GM23248 (cell line): ENCODE data around the gene PTS. TPM values are rescaled to one million over a fixed set of nuclear protein-coding genes. Genes with fewer than 3 reads are reported as not detected.

ENCODE experiments used
- DNase-seq: peaks from one replicate; pipeline ENCODE4 v3.0.0-alpha.2; 2015
- H2AFZ ChIP-seq: fragments of 200-600 bp; sonication (generic); 2 replicates; pipeline ENCODE4 v1.6.1; 2016; ENCODE audit warnings: antibody characterized with exemption
- H3F3A ChIP-seq: fragments of 200-600 bp; sonication (generic); 2 replicates; pipeline ENCODE4 v1.6.1; 2016; ENCODE audit warnings: mild to moderate bottlenecking, antibody characterized with exemption, mixed run types; ENCODE audit not compliant: insufficient read depth
- H3K27ac ChIP-seq: fragments of 200-600 bp; sonication (generic); 2 replicates; pipeline ENCODE4 v1.5.1; 2016; ENCODE audit warnings: mild to moderate bottlenecking
- H3K27me3 ChIP-seq: fragments of 200-600 bp; sonication (generic); replicated peaks from 2 replicates; pipeline ENCODE4 v1.6.1; 2016; ENCODE audit warnings: mild to moderate bottlenecking; ENCODE audit not compliant: insufficient read depth
- H3K36me3 ChIP-seq: fragments of 200-600 bp; sonication (generic); 2 replicates; pipeline ENCODE4 v1.6.1; 2016; ENCODE audit warnings: low read depth, mild to moderate bottlenecking
- H3K4me1 ChIP-seq: fragments of 200-600 bp; sonication (generic); 2 replicates; pipeline ENCODE4 v1.6.1; 2016; ENCODE audit warnings: mild to moderate bottlenecking; ENCODE audit not compliant: insufficient read depth
- H3K4me2 ChIP-seq: fragments of 200-600 bp; sonication (generic); one replicate; pipeline ENCODE4 v1.6.1; 2016; ENCODE audit warnings: mild to moderate bottlenecking; ENCODE audit not compliant: unreplicated experiment
- H3K4me3 ChIP-seq: fragments of 200-600 bp; sonication (generic); 2 replicates; pipeline ENCODE4 v1.5.1; 2016; ENCODE audit warnings: mild to moderate bottlenecking
- H3K79me2 ChIP-seq: fragments of 200-600 bp; sonication (generic); 2 replicates; pipeline ENCODE4 v1.6.1; 2016; ENCODE audit warnings: mild to moderate bottlenecking; ENCODE audit not compliant: insufficient read depth
- H3K9ac ChIP-seq: fragments of 200-600 bp; sonication (generic); 2 replicates; pipeline ENCODE4 v1.6.1; 2016; ENCODE audit warnings: mild to moderate bottlenecking
- H3K9me2 ChIP-seq: fragments of 200-600 bp; sonication (generic); 2 replicates; pipeline ENCODE4 v1.6.1; 2016; ENCODE audit warnings: mixed run types, mild to moderate bottlenecking, moderate library complexity; ENCODE audit not compliant: insufficient read depth
- H3K9me3 ChIP-seq: fragments of 200-600 bp; sonication (generic); one replicate; pipeline ENCODE4 v1.6.1; 2017; ENCODE audit warnings: low read depth
- H4K20me1 ChIP-seq: fragments of 200-600 bp; sonication (generic); 2 replicates; pipeline ENCODE4 v1.6.0; 2016; ENCODE audit not compliant: insufficient read depth
- EZH2 ChIP-seq: fragments of 200-600 bp; sonication (generic); IDR thresholded peaks from 2 replicates; pipeline ENCODE4 v1.6.1; 2018; ENCODE audit warnings: antibody characterized with exemption, mild to moderate bottlenecking; ENCODE audit not compliant: insufficient read depth, poor library complexity, severe bottlenecking
- EZH2phosphoT487 ChIP-seq: fragments of 200-600 bp; sonication (generic); IDR thresholded peaks from 2 replicates; pipeline ENCODE4 v1.6.1; 2018; ENCODE audit warnings: antibody characterized with exemption, moderate library complexity, mild to moderate bottlenecking, low read depth; ENCODE audit not compliant: insufficient read depth
- WGBS, 2 experiments: methylation state at CpG; one replicate each; pipeline ENCODE4 v1.1.6; 2015 to 2017; ENCODE audit warnings: low lambda C conversion rate in 2 of 2, low coverage in 1 of 2; ENCODE audit errors: missing lambda C conversion rate in 2 of 2; 5-methylcytosine and 5-hydroxymethylcytosine counted together
- in situ Hi-C: fragments of 300-500 bp; cut with MboI; formaldehyde crosslinking; loops from 2 replicates; pipeline ENCODE4 v1.15.0; 2020
- polyA plus RNA-seq: library from polyadenylated mRNA; unstranded; fragments of >200 nt; fragmentation: Nextera tagmentation; extraction: Ambion mirVana; gene quantifications from 2 replicates; pipeline ENCODE4 v1.2.1, GENCODE V29; 2016
- total RNA-seq: library from RNA; depleted of rRNA; stranded (reverse); fragments of >200 nt; shearing (Covaris generic); gene quantifications from 2 replicates; pipeline ENCODE4 v1.2.3, GENCODE V29; 2014

PTS gene
- total and polyA plus RNA-seq, 2 experiments from 2014 or later = 36.5 to 100 TPM

DNA sequence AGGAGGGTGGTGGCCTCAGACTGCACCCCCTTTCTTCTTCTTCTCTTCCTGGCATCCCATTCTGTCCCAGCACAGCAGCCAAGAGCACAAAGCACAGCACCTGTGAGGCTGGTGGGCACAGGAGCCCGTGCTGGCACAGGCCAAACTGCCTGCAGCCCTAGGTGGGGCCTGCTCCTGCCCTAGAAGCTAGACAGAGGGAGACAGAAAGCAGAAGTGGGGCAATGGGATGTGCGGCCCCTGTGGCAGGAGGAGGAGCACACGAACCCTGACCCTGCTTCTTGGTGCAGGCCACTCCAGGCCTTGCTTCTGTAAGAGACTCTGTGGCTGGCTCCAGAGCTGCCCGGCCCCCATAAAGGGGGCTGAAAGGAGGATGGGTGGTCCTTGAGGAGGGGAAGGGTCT, 3.9 kb upstream of the PTS start:
- Histone ChIP-seq H3K4me1 (peaks cover under 1% of the 10 kb centered on the region; the same call in 1 of the 2 replicates), H3K9me2 (no peaks in the 10 kb centered on the region), H3K4me3 (no peak overlapping the region), H3K27ac (no peak overlapping the region), H3K79me2 (peaks cover 11% of the 10 kb centered on the region), H3K9ac (no peak overlapping the region), H3K27me3 (no peaks in the 10 kb centered on the region), H3K36me3 (no peaks in the 10 kb centered on the region), H3K9me3 (no peaks in the 10 kb centered on the region), H3K4me2 (no peak overlapping the region), H4K20me1 (no peaks in the 10 kb centered on the region), H2AFZ (no peak overlapping the region), H3F3A (no peaks in the 10 kb centered on the region)
- WGBS, 2 experiments = 66% methylated on average over 4 of the region's 4 CpGs
- no peak for DNase-seq
- in situ Hi-C loops = no loop called here
- TF ChIP-seq EZH2 = no peak
- no peak for TF ChIP-seq EZH2phosphoT487

DNA sequence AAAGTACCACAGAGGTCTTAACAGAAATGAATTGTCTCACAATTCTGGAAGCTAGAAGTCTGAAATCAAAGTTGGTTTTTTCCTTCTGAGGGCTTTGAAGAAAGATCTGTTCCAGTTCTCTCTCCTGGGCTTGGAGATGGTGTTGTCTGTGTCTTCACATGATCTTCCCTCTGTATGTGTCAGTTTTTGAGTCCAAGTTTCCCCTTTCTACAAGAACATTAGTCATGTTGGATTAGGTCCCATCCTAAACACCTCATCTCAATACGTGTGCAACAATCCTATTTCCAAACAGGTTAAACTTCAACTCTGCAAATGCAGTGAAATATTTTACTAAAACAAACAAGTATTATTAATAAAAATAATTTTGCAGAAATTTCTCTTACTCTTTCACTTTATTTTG, 3.1 kb upstream of the PTS start:
- H3K27ac ChIP-seq = no peak overlapping the region
- peaks cover 19% of the 10 kb centered on the region for H3K79me2 ChIP-seq
- H3K9ac ChIP-seq = no peak overlapping the region
- in situ Hi-C loops = no loop called here
- no peak overlapping the region for H3K4me3 ChIP-seq
- no peaks in the 10 kb centered on the region for H3K9me2 ChIP-seq
- peaks cover 8% of the 10 kb centered on the region for H3K4me1 ChIP-seq
- H2AFZ ChIP-seq = peak overlapping the region; percentile 33; the same call in 1 of the 2 replicates
- H4K20me1 ChIP-seq = no peaks in the 10 kb centered on the region
- H3K4me2 ChIP-seq = no peak overlapping the region
- WGBS, 2 experiments = 9 to 10% methylated on average over 1 of the region's 1 CpG
- H3K27me3 ChIP-seq = no peaks in the 10 kb centered on the region
- peaks cover 6% of the 10 kb centered on the region for H3F3A ChIP-seq
- H3K36me3 ChIP-seq = no peaks in the 10 kb centered on the region
- no peak for TF ChIP-seq EZH2
- TF ChIP-seq EZH2phosphoT487 = no peak
- no peaks in the 10 kb centered on the region for H3K9me3 ChIP-seq
- DNase-seq = peak; percentile 66

GRCh38 chr11:112223754-112224532, 2.3 kb upstream of the PTS start:
- H3K4me1 ChIP-seq = peaks cover 17% of the 10 kb centered on the region
- in situ Hi-C loops = no loop called here

DNA sequence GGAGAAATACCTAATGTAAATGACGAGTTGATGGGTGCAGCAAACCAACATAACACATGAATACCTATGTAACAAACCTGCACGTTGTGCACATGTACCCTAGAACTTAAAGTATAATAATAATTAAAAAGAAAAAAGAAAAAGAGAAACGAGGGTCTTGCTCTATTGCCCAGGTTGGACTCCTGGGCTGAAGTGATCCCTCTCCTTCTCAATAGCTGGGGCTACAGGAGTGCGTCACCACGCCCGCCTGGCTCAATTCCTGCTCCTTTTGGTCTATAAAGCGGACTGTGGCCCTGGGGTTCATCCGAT, 521 bp upstream of the PTS start:
- Histone ChIP-seq H3K27ac (peak overlapping the region; percentile 98), H3K36me3 (peaks cover 5% of the 10 kb centered on the region; the same call in 1 of the 2 replicates), H3K9me2 (no peaks in the 10 kb centered on the region), H3K4me2 (peak overlapping the region; percentile 88), H3K4me3 (peak overlapping the region; percentile 83), H3K9ac (peak overlapping the region; percentile 93), H3K79me2 (peaks cover 34% of the 10 kb centered on the region), H3K9me3 (no peaks in the 10 kb centered on the region), H3F3A (peaks cover 24% of the 10 kb centered on the region), H3K4me1 (peaks cover 32% of the 10 kb centered on the region), H2AFZ (peak overlapping the region; percentile 94), H4K20me1 (no peaks in the 10 kb centered on the region), H3K27me3 (no peaks in the 10 kb centered on the region)
- peak; percentile 89 for DNase-seq
- in situ Hi-C loops = no loop called here
- no peak for TF ChIP-seq EZH2phosphoT487
- no peak for TF ChIP-seq EZH2
- WGBS, 2 experiments = 4 to 6% methylated on average over 6 to 8 of the region's 8 CpGs

More at GRCh38 chr11:112223754-112224532, 2.3 kb upstream of the PTS start:
- no peak overlapping the region for H3K4me2 ChIP-seq
- H3F3A ChIP-seq = peaks cover 14% of the 10 kb centered on the region
- H2AFZ ChIP-seq = no peak overlapping the region
- peaks cover 27% of the 10 kb centered on the region for H3K79me2 ChIP-seq
- no peak overlapping the region for H3K27ac ChIP-seq
- no peak overlapping the region for H3K9ac ChIP-seq
- H3K27me3 ChIP-seq = no peaks in the 10 kb centered on the region
- TF ChIP-seq EZH2phosphoT487 (no peak), EZH2 (no peak)
- no peaks in the 10 kb centered on the region for H4K20me1 ChIP-seq
- no peak overlapping the region for H3K4me3 ChIP-seq
- no peaks in the 10 kb centered on the region for H3K9me3 ChIP-seq
- H3K36me3 ChIP-seq = peaks cover 1% of the 10 kb centered on the region; the same call in 1 of the 2 replicates
- DNase-seq = no peak
- no peaks in the 10 kb centered on the region for H3K9me2 ChIP-seq
- WGBS, 2 experiments = 69 to 72% methylated on average over 5 of the region's 5 CpGs
